Duodenal mucosa (tissue), 2 donors: ENCODE results near the gene CLCN4.

Experiments
- H3K27ac ChIP-seq: one replicate; pipeline ENCODE4 v1.7.0; 2013; ENCODE audit warnings: low read depth, low read length
- H3K27me3 ChIP-seq, 2 donors: one replicate each; pipeline ENCODE4 v1.7.0; 2013; ENCODE audit warnings: low read length in 2 of 2, control low read depth in 1 of 2; ENCODE audit not compliant: insufficient read depth in 2 of 2, control insufficient read depth in 1 of 2
- H3K36me3 ChIP-seq, 2 donors: one replicate each; pipeline ENCODE4 v1.7.0; 2013; ENCODE audit warnings: low read length in 2 of 2, control low read depth in 1 of 2; ENCODE audit not compliant: insufficient read depth in 2 of 2, control insufficient read depth in 1 of 2
- H3K4me1 ChIP-seq, 2 donors: one replicate each; pipeline ENCODE4 v1.7.0; 2013; ENCODE audit warnings: low read length in 2 of 2, control low read depth in 1 of 2; ENCODE audit not compliant: insufficient read depth in 2 of 2, control insufficient read depth in 1 of 2
- H3K4me3 ChIP-seq, 2 donors: one replicate each; pipeline ENCODE4 v1.7.0; 2013; ENCODE audit warnings: low read length in 2 of 2, low read depth in 1 of 2
- H3K9ac ChIP-seq, 2 donors: one replicate each; pipeline ENCODE4 v1.7.0; 2013; ENCODE audit warnings: low read length in 2 of 2, low read depth in 1 of 2
- H3K9me3 ChIP-seq, 2 donors: one replicate each; pipeline ENCODE4 v1.7.0; 2013; ENCODE audit warnings: low read length in 2 of 2, control low read depth in 1 of 2; ENCODE audit not compliant: control insufficient read depth in 1 of 2

CLCN4 gene

DNA sequence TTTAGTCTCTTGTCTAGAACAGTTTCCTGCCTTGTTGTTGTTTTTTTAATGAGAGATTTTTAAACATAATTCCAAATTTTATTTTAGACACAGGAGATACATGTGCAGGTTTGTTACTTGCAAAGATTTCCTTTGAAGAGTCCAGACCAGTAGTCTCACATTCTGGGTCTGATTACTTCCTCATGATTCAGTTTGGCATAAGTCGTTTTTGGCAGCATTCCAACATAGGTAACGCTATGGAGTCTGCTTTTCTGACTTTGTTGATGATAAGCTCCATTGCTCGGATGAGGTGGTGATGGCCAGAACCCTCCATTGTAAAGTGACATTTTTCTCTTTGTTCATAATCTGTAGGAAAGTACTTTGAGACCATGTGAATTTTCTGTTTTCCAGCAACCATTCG is 74.7 kb downstream of the CLCN4 start:
- H3K4me3 ChIP-seq, result no peak overlapping the region
- no peaks in the 10 kb centered on the region for H3K9me3 ChIP-seq
- H3K27ac ChIP-seq, result no peak overlapping the region
- no peaks in the 10 kb centered on the region for H3K36me3 ChIP-seq
- H3K4me1 ChIP-seq, result no peaks in the 10 kb centered on the region
- H3K9ac ChIP-seq, result no peak overlapping the region
- H3K27me3 ChIP-seq, result no peaks in the 10 kb centered on the region

GRCh38 chrX:10233173-10233572 is 76.4 kb downstream of the CLCN4 start:
- Histone ChIP-seq H3K9ac (no peak overlapping the region), H3K9me3 (no peaks in the 10 kb centered on the region), H3K27me3 (no peaks in the 10 kb centered on the region), H3K36me3 (no peaks in the 10 kb centered on the region), H3K27ac (no peak overlapping the region), H3K4me3 (no peak overlapping the region), H3K4me1 (no peaks in the 10 kb centered on the region)

DNA sequence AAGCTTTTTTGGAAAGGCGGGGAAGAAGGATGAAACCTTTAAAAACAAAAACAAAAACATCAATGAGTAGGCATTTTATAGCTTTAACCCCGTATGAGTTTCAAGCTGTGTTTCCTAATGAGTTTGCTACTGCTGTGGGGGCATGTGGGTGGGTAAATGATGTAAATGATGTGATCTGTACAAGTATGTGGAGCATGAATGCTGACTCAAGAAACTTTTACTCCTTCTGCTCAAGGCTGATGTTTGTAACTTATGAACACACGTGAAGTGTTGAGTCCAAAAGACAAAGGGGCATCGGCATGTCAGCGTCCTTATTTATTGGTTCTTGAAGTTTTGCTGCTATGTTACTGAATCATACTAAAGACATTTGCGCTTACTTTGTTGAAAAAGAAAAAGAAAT is 76.9 kb downstream of the CLCN4 start:
- Histone ChIP-seq H3K9ac (no peak overlapping the region), H3K4me1 (no peaks in the 10 kb centered on the region), H3K9me3 (no peaks in the 10 kb centered on the region), H3K27me3 (no peaks in the 10 kb centered on the region), H3K36me3 (no peaks in the 10 kb centered on the region), H3K4me3 (no peak overlapping the region), H3K27ac (no peak overlapping the region)

DNA sequence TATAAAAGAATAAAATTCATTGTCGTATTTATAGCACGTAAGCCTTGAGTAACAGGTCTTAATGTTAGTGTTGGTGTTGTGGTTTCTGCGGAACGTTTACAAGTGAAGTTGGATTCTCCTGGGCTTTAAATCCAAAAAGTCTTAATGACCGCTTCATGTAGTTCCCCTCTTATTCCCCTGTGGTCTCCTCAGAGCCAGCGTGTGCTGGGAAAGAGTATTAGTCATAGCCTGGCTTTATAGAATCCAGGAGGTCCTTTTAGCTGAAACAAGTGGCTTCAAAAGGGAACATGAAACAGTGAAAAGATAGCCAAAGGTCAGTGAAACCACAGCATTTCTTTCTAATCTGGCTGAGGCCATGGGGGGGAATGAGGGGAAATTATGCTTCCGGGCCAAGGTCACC is 79.1 kb downstream of the CLCN4 start:
- no peak overlapping the region for H3K4me3 ChIP-seq
- H3K36me3 ChIP-seq, result no peaks in the 10 kb centered on the region
- no peak overlapping the region for H3K9ac ChIP-seq
- no peaks in the 10 kb centered on the region for H3K4me1 ChIP-seq
- H3K27ac ChIP-seq, result no peak overlapping the region
- no peaks in the 10 kb centered on the region for H3K9me3 ChIP-seq
- no peaks in the 10 kb centered on the region for H3K27me3 ChIP-seq

GRCh38 chrX:10237241-10237640 is 80.5 kb downstream of the CLCN4 start:
- H3K27me3 ChIP-seq, result no peaks in the 10 kb centered on the region
- H3K9ac ChIP-seq, result no peak overlapping the region
- no peak overlapping the region for H3K27ac ChIP-seq

DNA sequence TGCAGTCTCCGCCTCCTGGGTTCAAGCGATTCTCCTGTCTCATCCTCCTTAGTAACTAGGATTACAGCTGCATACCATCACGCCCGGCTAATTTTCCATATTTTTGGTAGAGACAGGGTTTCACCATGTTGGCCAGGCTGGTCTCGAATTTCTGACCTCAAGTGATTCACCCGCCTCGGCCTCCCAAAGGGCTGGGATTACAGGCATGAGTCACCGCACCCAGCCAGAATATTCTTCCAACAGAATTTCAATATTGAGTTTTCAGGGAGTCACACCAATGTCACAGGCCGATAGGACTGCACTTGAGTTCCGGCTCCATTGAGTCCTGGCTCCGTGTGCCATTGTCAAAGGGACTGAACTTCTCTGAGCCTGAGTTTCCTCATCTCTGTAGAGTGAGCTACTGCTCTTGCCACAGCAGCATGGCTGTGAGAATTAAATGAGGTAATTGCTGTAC is 82.9 kb downstream of the CLCN4 start:
- Histone ChIP-seq H3K4me1 (no peaks in the 10 kb centered on the region), H3K36me3 (no peaks in the 10 kb centered on the region), H3K27ac (no peak overlapping the region), H3K27me3 (no peaks in the 10 kb centered on the region), H3K9me3 (no peaks in the 10 kb centered on the region), H3K9ac (no peak overlapping the region), H3K4me3 (no peak overlapping the region)

More at GRCh38 chrX:10237241-10237640, 80.5 kb downstream of the CLCN4 start:
- Histone ChIP-seq H3K4me1 (no peaks in the 10 kb centered on the region), H3K9me3 (no peaks in the 10 kb centered on the region), H3K4me3 (no peak overlapping the region), H3K36me3 (no peaks in the 10 kb centered on the region)

GRCh38 chrX:10240918-10241317 is 84.1 kb downstream of the CLCN4 start:
- H3K36me3 ChIP-seq, result no peaks in the 10 kb centered on the region
- no peak overlapping the region for H3K9ac ChIP-seq
- H3K9me3 ChIP-seq, result no peaks in the 10 kb centered on the region
- no peaks in the 10 kb centered on the region for H3K27me3 ChIP-seq
- H3K4me1 ChIP-seq, result no peaks in the 10 kb centered on the region
- no peak overlapping the region for H3K27ac ChIP-seq
- H3K4me3 ChIP-seq, result no peak overlapping the region

DNA sequence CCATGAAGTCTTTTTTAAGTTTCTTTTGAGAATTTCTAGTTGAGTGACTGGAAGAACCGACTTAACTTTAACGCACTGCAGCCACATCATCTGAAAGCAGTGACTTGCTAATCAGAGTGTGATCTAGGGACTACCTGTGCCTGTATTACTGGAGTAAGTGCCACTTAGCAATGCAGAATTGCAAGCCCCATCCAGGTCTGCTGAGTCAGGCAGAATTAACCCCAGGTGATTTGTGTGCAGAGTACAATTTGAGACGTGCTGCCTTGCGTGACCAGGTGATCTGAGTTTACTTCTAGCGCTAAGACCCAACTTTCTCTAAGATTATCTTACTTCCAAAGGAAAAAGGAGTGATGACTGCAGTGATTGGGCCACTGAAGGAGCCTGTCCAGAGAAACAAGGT is 85.3 kb downstream of the CLCN4 start:
- Histone ChIP-seq H3K36me3 (no peaks in the 10 kb centered on the region), H3K9me3 (no peaks in the 10 kb centered on the region), H3K9ac (no peak overlapping the region), H3K4me3 (no peak overlapping the region), H3K27me3 (no peaks in the 10 kb centered on the region), H3K27ac (no peak overlapping the region), H3K4me1 (no peaks in the 10 kb centered on the region)

DNA sequence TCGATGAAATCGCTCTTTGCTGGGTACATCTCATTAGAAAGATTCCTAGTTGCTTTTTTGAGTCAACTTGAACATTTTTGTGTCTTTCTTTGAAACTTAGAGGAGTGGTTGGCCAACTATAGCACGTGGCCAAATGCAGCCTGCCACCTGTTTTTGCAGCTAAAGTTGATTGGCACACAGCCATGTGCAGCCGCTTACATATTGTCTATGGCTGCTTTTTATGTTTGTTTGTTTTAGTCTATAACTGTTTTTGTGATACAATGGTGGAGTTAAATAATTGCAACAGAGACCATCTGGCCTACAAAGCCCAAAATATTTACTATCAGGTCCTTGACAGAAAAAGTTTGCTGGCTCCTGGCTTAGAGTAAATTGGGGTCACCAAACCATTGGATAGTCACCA is 86.3 kb downstream of the CLCN4 start:
- Histone ChIP-seq H3K27me3 (no peaks in the 10 kb centered on the region), H3K9ac (no peak overlapping the region), H3K4me3 (no peak overlapping the region), H3K36me3 (no peaks in the 10 kb centered on the region), H3K9me3 (no peaks in the 10 kb centered on the region), H3K4me1 (no peaks in the 10 kb centered on the region), H3K27ac (no peak overlapping the region)

DNA sequence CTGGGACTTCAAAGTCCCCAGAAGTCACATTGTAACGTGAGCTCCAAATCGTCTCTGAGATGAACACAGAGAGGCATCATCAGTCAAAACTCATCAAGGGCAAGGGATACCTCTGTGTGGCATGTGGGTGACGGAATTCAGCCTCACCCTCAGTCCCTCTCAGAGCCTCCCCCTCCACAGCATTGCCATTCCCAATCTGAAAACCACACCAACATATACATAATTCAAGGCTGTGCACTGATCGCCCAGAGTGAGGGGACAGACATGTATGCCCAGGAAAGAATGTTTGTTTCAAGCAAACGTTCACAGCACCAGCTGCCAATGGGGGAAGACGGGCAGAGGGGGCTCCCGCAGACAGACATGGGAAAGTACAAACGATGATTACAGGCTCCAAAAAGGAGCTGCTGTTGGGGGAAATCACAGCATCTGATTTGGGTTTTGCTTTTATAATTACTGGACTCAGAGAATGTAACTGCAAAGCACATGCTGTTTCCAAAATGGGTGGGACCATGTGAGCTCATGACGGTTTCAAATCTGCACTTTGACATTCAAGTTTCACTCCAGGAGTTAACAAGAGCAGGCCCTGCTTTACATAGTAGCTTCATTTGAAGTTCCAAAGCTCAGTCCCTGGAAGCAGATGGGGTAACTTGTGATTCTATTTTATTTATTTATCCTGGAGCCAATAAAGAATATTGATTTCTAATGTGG is 88.3 kb downstream of the CLCN4 start:
- no peaks in the 10 kb centered on the region for H3K4me1 ChIP-seq

More for the DNA sequence above, 88.3 kb downstream of the CLCN4 start:
- no peak overlapping the region for H3K27ac ChIP-seq
- no peaks in the 10 kb centered on the region for H3K9me3 ChIP-seq
- H3K27me3 ChIP-seq, result no peaks in the 10 kb centered on the region
- H3K9ac ChIP-seq, result no peak overlapping the region
- no peak overlapping the region for H3K4me3 ChIP-seq
- H3K36me3 ChIP-seq, result no peaks in the 10 kb centered on the region
